Measurements from ENCODE around the gene FCN1.

Gene FCN1

DNA sequence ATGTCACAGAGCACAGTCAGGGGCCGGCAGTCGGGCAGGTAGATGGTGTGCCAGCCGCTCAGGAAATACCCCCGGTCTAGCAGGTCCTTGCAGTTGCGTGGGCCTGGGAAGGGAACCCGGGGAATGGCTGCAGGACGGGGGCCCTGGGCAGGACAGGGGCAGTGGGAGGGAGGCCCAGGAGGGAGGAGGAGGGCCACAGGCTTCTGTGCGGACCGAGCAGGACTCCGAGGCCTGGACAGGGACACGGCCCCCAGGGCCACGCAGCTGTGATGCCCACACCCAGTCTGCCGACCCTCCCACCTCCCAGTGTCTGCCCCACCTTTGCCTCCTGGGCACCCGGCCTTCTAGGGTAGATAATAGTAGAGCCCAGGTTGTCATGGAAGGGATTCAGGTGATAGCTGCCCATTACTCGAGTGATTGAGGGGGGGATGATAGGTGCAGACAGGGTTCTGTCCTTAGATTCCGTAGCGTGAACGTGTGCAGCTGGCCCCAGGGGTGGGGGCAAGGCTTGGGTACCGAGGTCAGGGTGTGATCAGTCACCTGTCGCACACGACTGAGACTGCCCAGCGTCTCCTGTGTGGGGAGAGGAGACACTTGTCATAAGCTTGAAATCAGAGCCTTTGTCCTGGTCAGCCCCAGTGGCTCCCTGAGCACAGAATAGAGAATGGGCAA, 4.5 kb downstream of the FCN1 start:
- DNase-seq, result no peak

DNA sequence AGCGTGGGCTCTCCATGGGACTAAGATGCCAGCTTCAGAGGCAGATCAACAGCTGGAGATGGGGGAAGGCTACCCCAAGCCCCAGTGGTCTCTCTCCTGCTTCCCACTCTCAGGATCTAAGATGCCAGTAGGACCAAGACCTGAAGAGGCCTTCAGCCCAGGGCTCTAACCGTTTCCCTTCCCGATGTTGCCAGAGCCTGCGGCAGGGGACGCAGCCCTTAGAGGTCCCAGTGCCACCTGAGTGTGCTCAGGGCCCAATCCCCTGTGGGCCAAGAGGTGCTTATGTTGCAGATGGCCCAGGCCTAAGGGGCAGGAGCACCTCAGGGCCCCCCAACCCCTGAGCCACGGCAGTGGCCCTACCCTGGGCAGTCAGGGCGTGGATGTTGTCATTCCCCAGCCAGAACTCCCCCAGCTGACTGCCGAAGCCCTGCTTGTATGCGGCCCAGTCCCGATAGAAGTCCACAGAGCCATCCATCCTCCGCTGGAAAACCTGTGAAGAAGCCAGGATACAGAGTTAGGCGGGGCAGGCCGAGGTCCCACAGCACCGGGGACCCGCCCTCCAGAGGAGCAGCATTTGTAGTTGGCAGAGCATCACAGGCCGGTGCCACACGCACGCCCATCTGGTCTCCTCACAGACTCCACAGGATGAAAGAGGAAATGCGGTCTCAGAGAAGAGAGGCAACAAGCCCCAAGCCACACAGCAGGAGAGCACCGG, 5.4 kb downstream of the FCN1 start:
- DNase-seq, result no peak

DNA sequence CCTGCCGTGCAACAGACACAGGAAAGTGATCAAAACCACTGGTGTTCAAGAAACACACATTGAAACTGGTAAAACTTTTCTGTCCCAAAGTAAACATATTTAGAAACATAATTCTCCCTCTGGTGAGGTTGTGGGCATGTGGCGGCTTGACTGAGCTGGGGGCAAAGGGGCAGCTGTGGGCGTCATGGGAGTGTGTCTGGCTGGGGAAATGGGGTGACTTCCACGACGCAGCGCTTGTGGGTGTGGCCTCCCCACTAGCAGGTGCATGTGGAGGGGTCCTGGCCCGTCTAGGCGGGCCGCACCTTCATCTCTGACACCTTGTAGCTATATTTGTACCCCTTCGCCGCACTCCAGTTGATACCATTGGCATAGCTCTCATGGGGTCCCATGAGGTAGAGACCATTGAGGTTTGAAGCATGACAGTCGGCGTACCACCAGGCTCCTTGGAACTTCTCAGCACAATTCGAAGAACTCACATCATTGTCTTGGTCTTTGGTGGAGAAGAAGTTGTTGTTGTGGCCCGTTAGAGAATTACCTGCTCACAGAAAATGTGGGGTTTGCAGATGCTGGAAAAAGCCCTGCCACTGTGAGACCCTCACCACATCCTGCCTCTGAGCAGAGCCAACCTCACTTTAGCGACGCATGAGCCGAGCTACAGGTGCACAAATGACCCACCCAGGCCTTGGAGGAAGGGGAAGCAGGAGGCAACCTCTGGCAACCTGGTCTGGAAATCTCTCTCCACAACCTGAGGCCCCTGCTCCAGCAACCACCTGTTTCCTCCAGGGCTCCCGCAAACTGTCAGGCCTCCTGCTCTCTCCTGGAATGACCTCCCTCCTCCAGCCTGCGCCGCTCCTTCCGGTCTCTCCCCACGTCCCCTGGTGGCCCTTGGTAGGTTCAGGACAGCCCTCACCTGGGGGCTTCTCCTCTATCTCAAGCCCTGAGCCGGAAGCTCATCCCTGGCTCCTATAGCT, 7.9 kb downstream of the FCN1 start:
- DNase-seq, result no peak

DNA sequence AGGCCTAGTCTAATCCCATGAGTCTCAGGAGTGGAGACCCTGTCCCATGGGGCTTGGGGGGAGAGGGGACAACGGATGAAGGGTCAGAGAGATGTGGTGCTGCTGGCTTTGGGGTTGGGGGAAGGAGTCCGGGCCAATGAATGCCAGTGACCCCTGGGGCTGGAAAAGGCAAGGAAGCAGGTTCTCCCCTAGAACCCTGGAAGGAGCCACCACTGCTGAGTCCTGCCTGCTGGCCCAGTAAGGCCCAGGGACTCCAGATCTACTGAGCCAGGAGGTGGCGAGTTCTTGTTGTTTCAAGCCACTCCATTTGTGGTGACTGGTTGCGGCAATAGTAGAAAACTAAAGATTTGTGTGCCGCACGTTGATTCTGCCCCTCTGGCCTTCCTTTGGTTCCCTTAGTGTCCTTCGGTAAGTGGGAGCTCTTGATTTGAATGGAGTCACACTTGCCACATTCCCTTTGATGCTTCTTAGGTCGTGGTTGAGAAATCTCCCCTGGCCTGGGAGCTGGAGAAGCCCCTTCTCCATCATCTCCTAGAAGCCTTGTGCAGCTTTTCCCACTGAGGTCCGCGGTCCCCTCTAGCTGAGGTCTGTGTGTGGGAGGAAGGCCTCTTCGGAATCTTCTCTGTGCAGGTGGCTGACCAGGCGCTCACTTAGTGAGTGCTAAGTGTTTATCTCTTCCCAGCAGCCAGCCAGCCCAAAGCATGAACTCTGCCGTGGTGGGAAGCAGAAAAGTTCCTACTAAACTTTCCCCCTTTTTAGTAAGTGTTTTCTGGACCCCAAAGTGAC, 9.0 kb downstream of the FCN1 start:
- no peak for DNase-seq

DNA sequence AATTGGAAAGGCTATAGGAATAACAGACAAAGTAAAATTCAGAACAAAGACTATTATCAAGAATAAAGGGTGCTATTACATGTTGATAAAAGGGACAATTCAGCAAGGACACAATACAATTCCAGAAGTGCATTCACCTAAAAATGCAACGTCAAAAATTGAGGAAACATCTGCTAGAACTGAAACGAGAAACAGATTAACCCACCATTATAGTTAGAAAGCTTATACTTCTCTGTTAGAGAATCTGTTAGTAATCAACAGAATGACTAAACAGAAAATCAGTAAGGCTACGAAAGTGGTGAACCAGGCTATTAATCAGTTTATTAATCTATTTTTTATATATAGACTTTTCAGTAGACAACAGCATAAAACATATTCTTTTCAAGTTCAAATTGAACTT, 14.8 kb downstream of the FCN1 start:
- no peak for DNase-seq

DNA sequence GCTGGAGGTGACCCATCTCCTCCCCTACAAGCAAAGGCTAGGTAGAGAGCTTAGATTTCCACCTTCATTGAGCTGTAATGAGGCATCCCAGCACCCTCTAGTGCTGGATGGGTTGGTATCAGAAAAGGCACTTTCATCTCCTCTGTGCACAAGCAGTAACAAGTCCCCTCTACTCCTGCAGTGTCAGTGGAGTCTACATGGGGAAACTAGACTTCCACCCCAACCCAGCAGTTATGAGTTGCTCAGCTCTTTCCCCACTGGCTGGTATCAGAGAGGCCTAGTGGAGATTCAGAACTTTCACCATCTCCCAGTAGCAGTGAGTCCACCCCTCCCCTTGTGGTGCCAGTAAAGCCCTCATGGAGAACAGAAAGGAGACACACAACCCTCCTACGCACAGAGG, 17.9 kb downstream of the FCN1 start:
- no peak for DNase-seq

DNA sequence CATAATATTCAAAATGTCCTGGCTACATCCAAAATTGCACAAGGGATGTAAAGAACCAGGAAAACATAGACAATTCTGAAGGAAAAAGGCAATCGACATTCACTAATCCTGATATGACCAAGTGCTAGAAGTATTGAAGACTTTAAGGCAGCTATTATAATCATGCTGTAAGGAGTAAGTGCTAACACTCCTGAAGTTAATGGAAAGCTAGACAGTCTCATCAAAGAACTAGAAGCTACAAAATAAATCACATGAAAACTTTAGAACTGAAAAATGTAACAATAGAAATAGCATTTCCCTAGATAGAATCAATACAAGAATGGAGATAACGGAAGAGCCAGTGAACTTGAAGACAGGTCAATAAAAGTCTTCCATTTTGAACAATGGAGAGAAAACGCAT, 18.5 kb downstream of the FCN1 start:
- no peak for DNase-seq

DNA sequence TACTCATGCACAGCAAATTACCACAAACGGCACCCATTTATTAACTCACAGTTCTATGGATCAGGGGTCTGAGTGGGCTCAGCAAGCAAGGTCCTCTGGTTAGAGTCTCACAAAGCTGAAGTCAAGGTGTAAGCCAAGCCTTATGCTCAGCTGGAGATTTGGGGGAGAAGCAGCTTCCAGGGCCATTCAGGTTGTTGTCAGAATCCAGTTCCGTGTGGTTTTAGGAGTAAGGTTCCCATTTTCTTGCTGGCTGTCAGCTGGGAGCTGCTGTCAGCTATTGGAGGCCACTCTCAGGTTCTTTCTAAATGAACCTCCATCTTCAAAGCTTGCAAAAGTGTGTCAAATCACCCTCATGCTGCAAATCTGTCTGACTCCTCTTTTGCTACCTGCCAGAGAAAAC, 19.4 kb downstream of the FCN1 start:
- no peak for DNase-seq

DNA sequence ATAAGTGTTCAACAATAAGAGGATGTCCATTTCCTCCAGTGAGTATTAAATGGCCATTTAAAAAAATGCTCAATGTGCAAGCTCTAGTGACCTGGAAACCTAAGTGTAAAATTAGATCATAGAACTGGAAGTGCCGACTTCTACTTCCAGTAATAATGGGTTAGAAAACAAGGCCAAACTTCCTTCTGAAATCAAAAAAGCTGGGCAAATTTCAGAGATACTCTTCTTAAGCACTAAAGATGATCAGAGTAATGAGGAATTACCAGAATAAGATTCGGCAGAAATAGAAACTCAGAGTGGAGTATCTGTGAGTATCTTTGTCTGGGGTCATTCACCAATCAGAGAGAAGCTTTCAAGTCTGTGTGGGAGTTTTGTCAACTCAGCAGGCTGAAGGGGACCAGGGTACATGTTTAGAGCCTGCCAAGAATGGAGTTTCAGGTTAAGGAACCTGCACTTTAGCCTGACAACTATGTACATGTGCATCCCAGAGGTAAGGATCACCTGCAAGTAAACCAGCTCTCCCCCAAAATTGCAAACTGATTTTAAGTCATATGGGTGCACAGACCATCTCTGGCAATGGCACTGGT, 20.0 kb downstream of the FCN1 start:
- no peak for DNase-seq

DNA sequence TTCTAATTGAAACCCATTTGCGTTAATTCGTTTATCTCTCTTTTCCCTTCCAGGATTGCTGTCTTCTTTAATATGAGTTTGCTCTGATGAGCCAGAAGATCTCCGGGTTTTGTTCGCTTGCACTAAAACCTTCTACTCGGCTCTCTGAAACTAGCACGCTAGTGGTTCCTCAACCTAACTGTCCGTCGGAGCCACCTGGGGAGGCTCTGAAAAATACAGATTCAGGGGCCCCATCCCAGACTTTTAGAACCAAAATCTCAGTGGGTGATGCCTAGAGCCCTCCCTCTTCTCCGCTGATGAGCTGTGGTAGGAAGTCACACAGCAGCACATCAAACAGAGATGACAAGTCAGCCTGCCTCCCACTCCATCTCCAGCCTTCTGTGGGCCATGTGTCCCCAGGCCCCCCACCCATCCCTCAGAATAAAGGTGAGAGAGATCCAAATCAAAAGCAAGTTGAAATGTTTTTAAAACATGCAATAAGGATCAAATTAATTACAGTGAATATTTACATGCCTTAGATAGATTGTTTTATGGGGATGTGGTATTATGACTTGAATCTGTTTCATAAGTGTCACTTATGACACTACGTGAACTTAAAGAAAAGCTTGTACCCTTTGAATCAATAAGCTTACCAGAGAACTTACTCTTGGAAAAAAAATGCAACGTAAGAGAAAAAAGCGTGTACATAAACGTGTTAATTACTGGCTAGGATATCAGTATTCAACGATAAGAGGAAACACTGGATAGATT, 20.7 kb downstream of the FCN1 start:
- no peak for DNase-seq

DNA sequence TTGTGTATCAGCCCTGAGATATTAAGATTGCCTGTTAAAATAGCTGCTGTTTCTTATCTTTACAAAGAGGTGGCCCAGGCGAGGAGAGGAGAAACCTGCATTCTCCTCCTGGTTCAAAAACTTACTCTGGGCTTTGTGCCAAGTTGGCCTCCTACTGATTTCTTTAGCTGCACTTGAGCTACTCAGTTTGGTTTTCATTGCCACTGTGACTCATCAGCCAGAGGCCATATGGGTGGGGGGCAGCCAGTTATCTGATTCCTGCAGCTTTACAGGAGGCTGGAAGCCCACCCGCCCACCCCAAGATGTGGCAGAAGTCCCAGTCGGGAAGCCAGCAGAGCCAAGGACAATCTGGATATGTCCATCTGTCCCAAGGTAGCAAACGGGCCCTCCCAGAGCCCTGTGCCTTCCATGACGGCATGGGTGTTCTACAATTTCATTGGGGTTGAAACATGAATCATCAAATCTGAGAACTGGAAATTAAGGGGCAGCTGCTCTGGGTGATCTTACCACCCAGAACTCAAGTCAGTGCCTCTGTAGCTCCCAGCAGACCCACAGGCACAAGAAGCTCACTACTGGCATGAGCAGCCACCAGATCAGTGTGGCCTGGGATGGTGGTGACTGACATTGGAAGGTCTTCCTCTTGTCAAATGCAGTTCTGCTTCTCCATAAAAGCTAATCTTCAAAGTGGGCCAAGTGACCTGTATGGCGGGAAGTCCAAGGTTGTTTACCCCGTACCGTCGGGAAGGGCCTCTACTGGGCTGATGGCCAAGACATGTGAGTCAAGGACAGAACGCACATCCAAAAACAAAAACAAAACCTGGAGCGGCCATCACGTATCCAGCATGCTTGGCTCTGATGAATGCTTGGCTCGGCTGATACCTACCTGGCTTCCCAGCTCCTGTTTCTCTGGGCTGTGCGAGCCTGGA, 21.5 kb downstream of the FCN1 start:
- no peak for DNase-seq

DNA sequence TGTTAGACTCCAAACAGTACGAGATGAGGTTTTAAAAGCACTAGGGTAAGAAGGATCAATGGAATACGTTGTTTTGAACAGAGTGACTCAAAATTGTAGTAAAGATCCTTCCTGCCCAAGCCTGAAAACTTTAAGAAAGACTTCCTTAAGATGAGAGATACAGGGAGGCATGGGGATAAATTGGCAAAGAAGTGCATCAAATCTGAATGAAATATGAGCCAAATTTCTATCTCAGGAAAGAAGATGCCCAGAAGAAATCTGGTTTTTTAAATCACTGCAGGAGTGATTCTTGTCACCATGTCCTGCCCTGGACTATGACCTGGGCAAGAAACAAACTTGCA, 22.2 kb downstream of the FCN1 start:
- no peak for DNase-seq

DNA sequence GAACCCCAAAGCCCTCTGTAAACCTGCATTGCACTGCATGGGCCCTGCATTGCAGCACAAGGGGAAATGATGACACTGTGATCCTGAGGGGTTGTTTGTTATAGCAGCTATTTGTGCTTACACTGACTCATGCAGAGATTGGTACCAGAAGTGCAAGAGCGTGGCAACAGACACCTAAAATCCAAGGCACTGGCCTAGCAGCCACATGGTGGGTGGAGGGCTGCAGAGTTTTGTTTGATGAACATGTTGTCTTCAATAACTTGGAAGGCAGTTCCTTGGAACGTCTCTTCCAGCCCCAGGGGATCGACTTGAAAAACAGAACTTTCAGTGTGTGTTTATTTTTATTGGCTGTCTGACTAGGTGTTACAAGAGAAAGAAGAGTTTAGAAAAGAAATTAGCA, 22.6 kb downstream of the FCN1 start:
- no peak for DNase-seq

DNA sequence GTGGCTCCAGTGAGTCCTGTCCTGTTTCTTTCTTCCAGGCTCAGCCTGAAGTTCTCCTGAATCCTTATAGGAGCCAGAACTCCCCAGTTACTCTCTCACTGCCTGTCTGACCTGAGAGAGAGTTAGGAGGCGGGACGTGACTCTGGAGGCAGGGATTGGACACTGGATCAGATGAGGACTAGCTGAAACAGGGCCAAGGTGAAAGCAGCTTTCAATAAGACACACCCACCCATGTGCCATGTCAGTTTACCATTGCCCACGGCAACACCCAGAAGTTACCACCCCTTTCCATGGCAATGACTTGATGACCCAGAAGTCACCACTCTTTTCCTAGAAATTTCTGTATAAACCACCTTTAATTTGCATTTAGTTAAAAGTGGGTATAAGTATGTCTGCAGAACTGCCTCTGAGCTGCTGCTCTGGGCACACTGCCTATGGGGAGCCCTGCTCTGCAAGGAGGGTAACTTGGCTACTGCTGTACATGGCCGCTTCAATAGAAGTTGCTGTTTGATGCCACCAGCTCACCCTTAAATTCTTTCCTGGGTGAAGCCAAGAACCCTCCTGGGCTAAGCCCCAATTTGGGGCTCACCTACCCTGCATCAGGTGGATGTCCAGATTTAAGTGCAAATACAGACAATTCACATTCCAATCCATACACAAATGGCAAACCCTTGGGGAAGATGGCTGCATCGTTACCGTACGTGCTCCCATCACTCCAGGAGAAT, 23.4 kb downstream of the FCN1 start:
- no peak for DNase-seq

DNA sequence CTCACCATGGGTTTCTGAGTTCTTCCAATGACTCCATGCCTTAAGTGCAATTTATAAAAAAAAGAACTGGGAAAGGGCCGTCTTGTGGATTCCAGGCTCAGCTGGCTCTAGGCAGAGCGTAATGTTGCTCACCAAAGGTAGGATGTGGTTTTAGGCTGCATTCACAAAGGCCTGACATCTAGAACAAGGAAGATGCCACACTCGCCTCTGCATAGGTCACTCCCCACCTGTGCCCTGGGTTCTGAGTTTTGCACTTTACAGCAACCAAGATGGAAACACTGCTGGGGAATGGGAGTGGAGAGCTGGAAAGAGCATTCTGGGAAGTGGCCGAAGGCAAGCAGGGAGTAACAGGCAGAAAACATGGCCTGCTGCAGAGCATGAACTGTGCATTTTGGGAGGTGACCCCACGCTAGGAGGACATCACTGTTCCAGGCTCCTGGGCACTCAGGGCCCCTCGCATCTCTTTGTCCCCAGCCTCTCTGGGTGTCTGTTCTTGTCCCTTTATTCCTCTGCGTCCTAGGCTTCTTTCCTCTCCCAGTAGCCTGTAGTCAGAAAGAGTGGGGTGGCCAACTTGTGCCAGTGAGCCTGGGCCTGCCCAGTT, 24.8 kb downstream of the FCN1 start:
- no peak for DNase-seq

DNA sequence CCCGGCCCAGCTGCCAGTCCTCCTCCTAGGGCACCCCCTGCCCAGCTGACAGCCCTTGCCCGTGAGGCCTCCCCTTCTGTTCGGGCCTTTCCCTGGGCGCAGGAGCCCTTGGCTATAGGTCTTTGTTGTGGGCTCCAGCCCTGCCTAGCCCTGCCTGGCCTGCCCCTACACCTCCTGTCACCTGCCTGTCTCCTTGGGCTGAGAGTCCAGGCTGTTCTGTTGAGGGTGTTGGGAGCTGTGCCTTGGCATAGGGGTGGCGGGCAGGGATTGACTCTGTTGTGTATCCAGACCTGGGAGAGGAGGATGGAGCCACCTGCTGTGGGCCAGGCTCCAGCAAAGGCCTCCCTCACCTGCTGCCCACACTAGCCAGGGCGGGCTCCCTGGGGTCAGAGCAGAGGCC, 25.5 kb downstream of the FCN1 start:
- no peak for DNase-seq

DNA sequence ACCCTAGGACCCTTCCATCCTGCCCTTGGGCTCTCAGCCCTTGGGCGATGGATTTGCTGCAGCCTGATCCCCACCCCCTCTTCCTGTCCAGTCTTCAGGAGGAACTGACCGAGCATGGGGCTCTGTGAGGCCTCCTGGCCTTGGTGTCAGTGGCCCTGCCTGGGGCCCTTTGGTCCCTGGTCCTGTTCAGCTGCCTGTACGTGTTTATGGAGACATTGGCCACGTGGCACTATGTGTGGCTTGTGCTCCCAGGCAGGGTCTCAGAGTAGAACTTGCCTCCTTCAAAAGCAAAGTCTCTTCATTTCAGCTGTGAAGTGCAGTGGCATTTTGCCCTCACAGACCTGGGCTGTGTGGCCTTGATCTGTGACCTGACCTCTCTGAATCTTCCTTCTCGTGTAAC, 26.0 kb downstream of the FCN1 start:
- no peak for DNase-seq

DNA sequence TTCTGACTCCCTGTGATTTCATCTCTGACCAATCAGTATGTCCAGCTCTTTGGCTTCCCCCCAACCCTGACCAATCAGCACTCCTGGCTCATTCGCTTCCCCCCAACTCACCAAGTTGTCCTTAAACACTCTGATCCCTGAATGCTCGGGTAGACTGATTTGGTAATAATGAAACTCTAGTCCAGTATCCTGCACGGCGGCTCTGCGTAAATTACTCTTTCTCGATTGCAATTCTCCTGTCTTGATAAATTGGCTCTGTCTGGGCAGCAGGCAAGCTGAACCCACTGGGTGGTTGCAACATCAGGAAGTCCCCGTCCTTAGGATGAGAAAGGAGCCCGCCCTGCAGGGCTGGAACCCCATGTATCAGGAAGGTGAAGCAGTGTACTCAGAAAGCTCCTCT, 26.7 kb downstream of the FCN1 start:
- DNase-seq, result no peak

DNA sequence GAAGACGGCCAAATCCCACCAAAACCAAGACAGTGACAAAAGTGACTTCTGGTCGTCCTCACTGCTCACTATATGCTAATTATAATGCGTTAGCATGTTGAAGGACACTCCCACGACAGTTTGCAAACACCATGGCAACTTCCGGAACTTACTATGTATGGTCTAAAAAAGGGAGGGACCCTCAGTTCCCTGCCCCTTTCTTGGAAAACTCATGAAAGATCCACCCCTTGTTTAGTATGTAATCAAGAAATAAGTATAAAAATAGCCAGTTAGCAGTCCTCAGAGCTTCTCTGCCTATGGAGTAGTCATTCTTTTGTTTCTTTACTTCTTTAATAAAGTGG, 27.6 kb downstream of the FCN1 start:
- no peak for DNase-seq
